Measurements from ENCODE around the gene RBMS3. TPM values are rescaled to one million over a fixed set of nuclear protein-coding genes. Genes with fewer than 3 reads are reported as not detected.

The RBMS3 gene
- total and polyA plus RNA-seq, 2 of the 13 experiments (the other 11 are each of a cell fraction or from before 2014, with no cell fraction given), result not detected

DNA sequence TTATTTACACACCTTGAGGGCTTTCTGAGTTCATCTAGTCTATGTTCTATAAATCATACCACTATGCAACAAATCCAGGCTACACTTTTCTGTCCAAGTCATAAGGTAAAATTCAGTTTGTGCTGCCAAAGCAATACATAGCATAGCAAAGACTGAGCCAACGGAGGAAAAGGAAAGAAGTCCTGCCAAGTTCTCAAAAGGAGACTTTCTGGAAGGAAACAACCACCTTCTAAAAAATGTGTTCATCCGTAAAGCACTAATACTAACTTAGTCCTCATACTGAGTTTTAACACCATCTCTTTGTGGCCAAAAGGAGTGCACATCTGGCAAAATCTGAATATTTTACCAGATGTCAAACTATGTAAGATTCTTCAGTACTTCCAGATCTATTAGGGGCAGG is 620.2 kb downstream of the RBMS3 start (continued):
- TF ChIP-seq, protein P1, sequence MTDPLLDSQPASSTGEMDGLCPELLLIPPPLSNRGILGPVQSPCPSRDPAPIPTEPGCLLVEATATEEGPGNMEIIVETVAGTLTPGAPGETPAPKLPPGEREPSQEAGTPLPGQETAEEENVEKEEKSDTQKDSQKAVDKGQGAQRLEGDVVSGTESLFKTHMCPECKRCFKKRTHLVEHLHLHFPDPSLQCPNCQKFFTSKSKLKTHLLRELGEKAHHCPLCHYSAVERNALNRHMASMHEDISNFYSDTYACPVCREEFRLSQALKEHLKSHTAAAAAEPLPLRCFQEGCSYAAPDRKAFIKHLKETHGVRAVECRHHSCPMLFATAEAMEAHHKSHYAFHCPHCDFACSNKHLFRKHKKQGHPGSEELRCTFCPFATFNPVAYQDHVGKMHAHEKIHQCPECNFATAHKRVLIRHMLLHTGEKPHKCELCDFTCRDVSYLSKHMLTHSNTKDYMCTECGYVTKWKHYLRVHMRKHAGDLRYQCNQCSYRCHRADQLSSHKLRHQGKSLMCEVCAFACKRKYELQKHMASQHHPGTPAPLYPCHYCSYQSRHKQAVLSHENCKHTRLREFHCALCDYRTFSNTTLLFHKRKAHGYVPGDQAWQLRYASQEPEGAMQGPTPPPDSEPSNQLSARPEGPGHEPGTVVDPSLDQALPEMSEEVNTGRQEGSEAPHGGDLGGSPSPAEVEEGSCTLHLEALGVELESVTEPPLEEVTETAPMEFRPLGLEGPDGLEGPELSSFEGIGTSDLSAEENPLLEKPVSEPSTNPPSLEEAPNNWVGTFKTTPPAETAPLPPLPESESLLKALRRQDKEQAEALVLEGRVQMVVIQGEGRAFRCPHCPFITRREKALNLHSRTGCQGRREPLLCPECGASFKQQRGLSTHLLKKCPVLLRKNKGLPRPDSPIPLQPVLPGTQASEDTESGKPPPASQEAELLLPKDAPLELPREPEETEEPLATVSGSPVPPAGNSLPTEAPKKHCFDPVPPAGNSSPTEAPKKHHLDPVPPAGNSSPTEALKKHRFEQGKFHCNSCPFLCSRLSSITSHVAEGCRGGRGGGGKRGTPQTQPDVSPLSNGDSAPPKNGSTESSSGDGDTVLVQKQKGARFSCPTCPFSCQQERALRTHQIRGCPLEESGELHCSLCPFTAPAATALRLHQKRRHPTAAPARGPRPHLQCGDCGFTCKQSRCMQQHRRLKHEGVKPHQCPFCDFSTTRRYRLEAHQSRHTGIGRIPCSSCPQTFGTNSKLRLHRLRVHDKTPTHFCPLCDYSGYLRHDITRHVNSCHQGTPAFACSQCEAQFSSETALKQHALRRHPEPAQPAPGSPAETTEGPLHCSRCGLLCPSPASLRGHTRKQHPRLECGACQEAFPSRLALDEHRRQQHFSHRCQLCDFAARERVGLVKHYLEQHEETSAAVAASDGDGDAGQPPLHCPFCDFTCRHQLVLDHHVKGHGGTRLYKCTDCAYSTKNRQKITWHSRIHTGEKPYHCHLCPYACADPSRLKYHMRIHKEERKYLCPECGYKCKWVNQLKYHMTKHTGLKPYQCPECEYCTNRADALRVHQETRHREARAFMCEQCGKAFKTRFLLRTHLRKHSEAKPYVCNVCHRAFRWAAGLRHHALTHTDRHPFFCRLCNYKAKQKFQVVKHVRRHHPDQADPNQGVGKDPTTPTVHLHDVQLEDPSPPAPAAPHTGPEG (CRISPR knock-in tag; IDR thresholded peaks at IDR 0.05), result no peak
- TF ChIP-seq, protein P2, sequence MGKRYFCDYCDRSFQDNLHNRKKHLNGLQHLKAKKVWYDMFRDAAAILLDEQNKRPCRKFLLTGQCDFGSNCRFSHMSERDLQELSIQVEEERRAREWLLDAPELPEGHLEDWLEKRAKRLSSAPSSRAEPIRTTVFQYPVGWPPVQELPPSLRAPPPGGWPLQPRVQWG (CRISPR knock-in tag; IDR thresholded peaks at IDR 0.05; ENCODE audit: borderline replicate concordance, low read depth), result no peak
- TF ChIP-seq, protein P3, sequence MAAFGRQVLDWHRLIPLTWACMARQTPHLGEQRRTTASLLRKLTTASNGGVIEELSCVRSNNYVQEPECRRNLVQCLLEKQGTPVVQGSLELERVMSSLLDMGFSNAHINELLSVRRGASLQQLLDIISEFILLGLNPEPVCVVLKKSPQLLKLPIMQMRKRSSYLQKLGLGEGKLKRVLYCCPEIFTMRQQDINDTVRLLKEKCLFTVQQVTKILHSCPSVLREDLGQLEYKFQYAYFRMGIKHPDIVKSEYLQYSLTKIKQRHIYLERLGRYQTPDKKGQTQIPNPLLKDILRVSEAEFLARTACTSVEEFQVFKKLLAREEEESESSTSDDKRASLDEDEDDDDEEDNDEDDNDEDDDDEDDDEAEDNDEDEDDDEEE (CRISPR knock-in tag; IDR thresholded peaks at IDR 0.05), result no peak
- no peak for TF ChIP-seq EP300 (IDR thresholded peaks at IDR 0.05; ENCODE audit: low read depth in 2 of 2, low read length in 2 of 2)
- TF ChIP-seq EP300 (CRISPR knock-in tag; IDR thresholded peaks at IDR 0.05; ENCODE audit: borderline replicate concordance), result no peak
- no peak for TF ChIP-seq KDM1A (CRISPR knock-in tag; IDR thresholded peaks at IDR 0.05)
- TF ChIP-seq, protein P4, sequence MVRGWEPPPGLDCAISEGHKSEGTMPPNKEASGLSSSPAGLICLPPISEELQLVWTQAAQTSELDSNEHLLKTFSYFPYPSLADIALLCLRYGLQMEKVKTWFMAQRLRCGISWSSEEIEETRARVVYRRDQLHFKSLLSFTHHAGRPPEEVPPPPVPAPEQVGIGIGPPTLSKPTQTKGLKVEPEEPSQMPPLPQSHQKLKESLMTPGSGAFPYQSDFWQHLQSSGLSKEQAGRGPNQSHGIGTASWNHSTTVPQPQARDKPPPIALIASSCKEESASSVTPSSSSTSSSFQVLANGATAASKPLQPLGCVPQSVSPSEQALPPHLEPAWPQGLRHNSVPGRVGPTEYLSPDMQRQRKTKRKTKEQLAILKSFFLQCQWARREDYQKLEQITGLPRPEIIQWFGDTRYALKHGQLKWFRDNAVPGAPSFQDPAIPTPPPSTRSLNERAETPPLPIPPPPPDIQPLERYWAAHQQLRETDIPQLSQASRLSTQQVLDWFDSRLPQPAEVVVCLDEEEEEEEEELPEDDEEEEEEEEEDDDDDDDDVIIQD (CRISPR knock-in tag; IDR thresholded peaks at IDR 0.05; ENCODE audit: low read depth), result no peak
- no peak for TF ChIP-seq NR2F1 (CRISPR knock-in tag; IDR thresholded peaks at IDR 0.05)
- no peak for TF ChIP-seq ZNF3 (CRISPR knock-in tag; IDR thresholded peaks at IDR 0.05)
- TF ChIP-seq ZNF766 (CRISPR knock-in tag; IDR thresholded peaks at IDR 0.05; ENCODE audit: borderline replicate concordance), result no peak
- no peak for TF ChIP-seq ZNF337 (CRISPR knock-in tag; IDR thresholded peaks at IDR 0.05; ENCODE audit: borderline replicate concordance, low read depth)
